ENCODE measurements around the gene OR4C45. TPM values are rescaled to one million over a fixed set of nuclear protein-coding genes. Genes with fewer than 3 reads are reported as not detected.
"Not testable (repeated sequence)": the region's sequence is repeated elsewhere in the genome, so short reads cannot be mapped to it uniquely, and the experiment has no call there.

Gene OR4C45
- not detected for total RNA-seq

GRCh38 chr11:50032574-50032973 lies at the start of gene OR4C45:
Gene OR4C45, plus strand, starts transcription at chr11:50032874.
- no peaks in the 10 kb centered on the region for H3K27me3 Mint-ChIP-seq
- no peak within 1 kb of the TSS for H3K27ac Mint-ChIP-seq
- no peak for ATAC-seq (ENCODE audit: low read depth)
- H3K4me1 Mint-ChIP-seq, result no peaks in the 10 kb centered on the region
- DNase-seq, result no peak
- peaks cover 12% of the 10 kb centered on the region for H3K9me3 Mint-ChIP-seq
- no peak within 1 kb of the TSS for H3K4me3 Mint-ChIP-seq
- POLR2A ChIA-PET, result no interaction called here
- no peaks in the 10 kb centered on the region for H3K36me3 Mint-ChIP-seq

- Mint-ChIP-seq H3K27me3 (no peaks in the 10 kb centered on the region), H3K27ac (no peak overlapping the region), H3K9me3 (peaks cover 2% of the 10 kb centered on the region), H3K36me3 (no peaks in the 10 kb centered on the region), H3K4me1 (no peaks in the 10 kb centered on the region), H3K4me3 (no peak overlapping the region)
- POLR2A ChIA-PET, result no interaction called here
- no peak for ATAC-seq (ENCODE audit: low read depth)
- DNase-seq, result no peak
Measured at GRCh38 chr11:49995565-49995964, 37.1 kb upstream of the OR4C45 start.

DNA sequence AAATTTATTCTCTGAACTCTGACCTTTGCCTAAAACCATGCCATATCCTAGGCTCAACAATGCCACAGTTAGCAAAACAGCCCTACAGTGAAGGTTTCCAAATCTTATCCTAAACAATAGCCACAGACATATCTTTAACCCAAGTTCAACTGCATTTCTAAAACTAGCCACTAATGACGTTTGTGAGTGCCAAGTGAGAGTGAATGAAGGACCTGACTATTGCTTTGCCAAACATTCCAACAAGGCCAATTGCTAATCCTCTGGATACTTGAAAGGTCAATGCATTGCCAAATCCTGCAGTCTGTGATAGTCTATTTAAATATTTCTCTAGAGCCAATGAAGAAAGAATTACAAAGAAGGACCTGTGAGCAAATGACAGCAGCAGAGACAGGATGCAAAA lies 2.5 kb upstream of the OR4C45 start:
- H3K27ac Mint-ChIP-seq, result no peak overlapping the region
- DNase-seq (no peak), ATAC-seq (ENCODE audit: low read depth) (no peak)
- no peak overlapping the region for H3K4me3 Mint-ChIP-seq
- H3K4me1 Mint-ChIP-seq, result no peaks in the 10 kb centered on the region
- no peaks in the 10 kb centered on the region for H3K36me3 Mint-ChIP-seq
- no peaks in the 10 kb centered on the region for H3K27me3 Mint-ChIP-seq
- H3K9me3 Mint-ChIP-seq, result peaks cover 14% of the 10 kb centered on the region
- POLR2A ChIA-PET, result no interaction called here

- H3K27ac Mint-ChIP-seq; H3K4me3 Mint-ChIP-seq; H3K4me1 Mint-ChIP-seq; POLR2A ChIA-PET; H3K9me3 Mint-ChIP-seq; H3K27me3 Mint-ChIP-seq; H3K36me3 Mint-ChIP-seq; ATAC-seq (ENCODE audit: low read depth); DNase-seq: not testable (repeated sequence)
Measured at GRCh38 chr11:50036239-50036638, 3.6 kb downstream of the OR4C45 start.

DNA sequence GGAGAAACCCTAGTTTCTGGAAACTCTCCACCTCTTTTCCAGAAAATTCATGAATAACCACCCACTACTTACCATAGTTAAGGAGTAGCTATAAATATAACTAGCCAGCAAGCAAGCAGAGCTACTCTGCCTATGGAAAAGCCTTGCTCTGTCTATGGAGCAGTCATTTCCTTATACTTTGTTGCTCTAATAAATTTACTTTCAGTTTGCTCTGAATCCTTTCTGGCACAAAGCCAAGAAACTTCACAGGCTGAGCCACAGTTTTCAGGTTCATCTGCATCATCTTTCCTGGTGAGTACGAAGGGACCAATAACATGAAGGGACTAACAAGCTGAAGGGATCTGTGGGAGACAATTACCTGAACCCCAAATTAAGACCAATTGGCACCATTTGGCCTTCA lies 4.6 kb downstream of the OR4C45 start:
- H3K4me3 Mint-ChIP-seq, result no peak overlapping the region
- no peaks in the 10 kb centered on the region for H3K27me3 Mint-ChIP-seq
- DNase-seq (no peak), ATAC-seq (ENCODE audit: low read depth) (no peak)
- H3K27ac Mint-ChIP-seq, result no peak overlapping the region
- no peaks in the 10 kb centered on the region for H3K4me1 Mint-ChIP-seq
- H3K36me3 Mint-ChIP-seq, result no peaks in the 10 kb centered on the region
- H3K9me3 Mint-ChIP-seq, result peaks cover 5% of the 10 kb centered on the region
- POLR2A ChIA-PET, result no interaction called here

GRCh38 chr11:50044647-50045046 lies 12.0 kb downstream of the OR4C45 start:
- Mint-ChIP-seq H3K9me3 (peaks cover 3% of the 10 kb centered on the region), H3K27ac (no peak overlapping the region), H3K4me1 (no peaks in the 10 kb centered on the region), H3K4me3 (no peak overlapping the region), H3K27me3 (no peaks in the 10 kb centered on the region), H3K36me3 (no peaks in the 10 kb centered on the region)
- POLR2A ChIA-PET, result no interaction called here
- ATAC-seq (ENCODE audit: low read depth) (no peak), DNase-seq (no peak)

GRCh38 chr11:50063056-50063455 lies 30.4 kb downstream of the OR4C45 start:
- POLR2A ChIA-PET; H3K4me1 Mint-ChIP-seq; H3K27me3 Mint-ChIP-seq; H3K4me3 Mint-ChIP-seq; DNase-seq; H3K36me3 Mint-ChIP-seq; ATAC-seq (ENCODE audit: low read depth); H3K27ac Mint-ChIP-seq: not testable (repeated sequence)
- H3K9me3 Mint-ChIP-seq, result peaks cover 12% of the 10 kb centered on the region

DNA sequence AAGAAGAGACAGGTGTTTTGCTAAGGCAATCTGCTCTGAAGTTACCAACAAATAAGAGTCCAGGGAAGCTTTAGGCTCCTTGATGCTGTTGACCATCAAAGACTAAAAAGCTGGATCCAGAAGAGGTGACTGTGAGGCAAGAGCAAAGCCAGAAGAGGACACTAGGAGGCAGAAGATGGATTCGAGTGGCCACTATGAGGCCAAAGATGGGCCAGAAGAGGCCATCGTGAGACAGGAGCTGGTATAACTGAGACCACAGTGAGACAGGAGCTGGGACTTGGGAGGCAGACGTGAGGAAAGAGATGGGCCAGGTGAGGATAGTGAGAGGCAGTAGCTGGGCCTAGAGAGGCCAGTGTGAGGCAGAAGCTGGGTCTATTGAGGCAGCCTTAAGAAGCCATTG lies 37.7 kb downstream of the OR4C45 start:
- no peak overlapping the region for H3K27ac Mint-ChIP-seq
- H3K36me3 Mint-ChIP-seq, result peaks cover 2% of the 10 kb centered on the region
- POLR2A ChIA-PET, result no interaction called here
- H3K9me3 Mint-ChIP-seq, result peaks cover 7% of the 10 kb centered on the region
- peaks cover 1% of the 10 kb centered on the region for H3K4me1 Mint-ChIP-seq
- no peak overlapping the region for H3K4me3 Mint-ChIP-seq
- H3K27me3 Mint-ChIP-seq, result no peaks in the 10 kb centered on the region
- no peak for DNase-seq
- no peak for ATAC-seq (ENCODE audit: low read depth)

- Mint-ChIP-seq H3K36me3 (peaks cover 2% of the 10 kb centered on the region), H3K9me3 (peaks cover 7% of the 10 kb centered on the region), H3K4me1 (no peaks in the 10 kb centered on the region), H3K27ac (no peak overlapping the region), H3K27me3 (no peaks in the 10 kb centered on the region), H3K4me3 (no peak overlapping the region)
- POLR2A ChIA-PET, result no interaction called here
- DNase-seq (no peak), ATAC-seq (ENCODE audit: low read depth) (no peak)
Measured at GRCh38 chr11:50071584-50072225, 39.0 kb downstream of the OR4C45 start.

- Mint-ChIP-seq H3K36me3 (peaks cover 2% of the 10 kb centered on the region), H3K4me1 (no peaks in the 10 kb centered on the region), H3K27me3 (no peaks in the 10 kb centered on the region), H3K27ac (no peak overlapping the region), H3K9me3 (peaks cover 14% of the 10 kb centered on the region), H3K4me3 (no peak overlapping the region)
- DNase-seq, result no peak
- POLR2A ChIA-PET, result no interaction called here
- no peak for ATAC-seq (ENCODE audit: low read depth)
Measured at GRCh38 chr11:50072226-50073112, 39.8 kb downstream of the OR4C45 start.

GRCh38 chr11:50073113-50074105 lies 40.7 kb downstream of the OR4C45 start:
- peaks cover 17% of the 10 kb centered on the region for H3K9me3 Mint-ChIP-seq

DNA sequence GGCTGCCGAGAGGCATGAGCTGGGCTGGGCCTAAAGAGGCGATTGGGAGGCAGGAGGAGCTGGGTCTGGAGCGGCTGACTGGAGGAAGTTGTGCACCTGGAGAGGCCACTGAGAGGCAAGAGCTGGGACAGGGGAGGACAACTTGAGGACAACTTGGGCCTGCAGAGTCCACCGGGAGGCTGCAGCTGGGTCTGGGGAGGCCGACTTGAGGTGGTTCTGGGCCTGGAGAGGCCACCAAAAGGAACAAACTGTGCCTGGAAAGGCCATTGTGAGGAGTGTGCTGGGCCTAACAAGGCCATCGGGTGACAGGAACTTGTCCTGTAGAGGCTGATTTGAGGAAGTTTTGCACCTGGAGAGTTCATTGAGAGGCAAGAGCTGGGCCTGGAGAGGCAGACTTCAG lies 41.5 kb downstream of the OR4C45 start:
- no peaks in the 10 kb centered on the region for H3K4me1 Mint-ChIP-seq
- no peak for DNase-seq
- POLR2A ChIA-PET, result no interaction called here
- no peak overlapping the region for H3K4me3 Mint-ChIP-seq
- ATAC-seq (ENCODE audit: low read depth), result no peak
- H3K36me3 Mint-ChIP-seq, result peaks cover 2% of the 10 kb centered on the region
- no peaks in the 10 kb centered on the region for H3K27me3 Mint-ChIP-seq
- no peak overlapping the region for H3K27ac Mint-ChIP-seq
- H3K9me3 Mint-ChIP-seq, result peaks cover 17% of the 10 kb centered on the region

More at GRCh38 chr11:50073113-50074105, 40.7 kb downstream of the OR4C45 start:
- no peak overlapping the region for H3K4me3 Mint-ChIP-seq
- no peak overlapping the region for H3K27ac Mint-ChIP-seq
- no peaks in the 10 kb centered on the region for H3K4me1 Mint-ChIP-seq
- no peaks in the 10 kb centered on the region for H3K27me3 Mint-ChIP-seq
- no peak for ATAC-seq (ENCODE audit: low read depth)
- DNase-seq, result no peak
- H3K36me3 Mint-ChIP-seq, result peaks cover 2% of the 10 kb centered on the region
- POLR2A ChIA-PET, result no interaction called here

- Mint-ChIP-seq H3K4me1 (no peaks in the 10 kb centered on the region), H3K9me3 (peaks cover 15% of the 10 kb centered on the region), H3K27me3 (no peaks in the 10 kb centered on the region), H3K36me3 (no peaks in the 10 kb centered on the region), H3K4me3 (no peak overlapping the region), H3K27ac (no peak overlapping the region)
- ATAC-seq (ENCODE audit: low read depth) (no peak), DNase-seq (no peak)
- POLR2A ChIA-PET, result no interaction called here
Measured at GRCh38 chr11:50075856-50076255, 43.2 kb downstream of the OR4C45 start.

Data from activated naive CD8-positive, alpha-beta T cell treated with anti-CD3 and anti-CD28 coated beads, Interleukin-2, amount 10 ng/mL, durations not matched to agents 7 days and 5 days (primary cell).